Measurements from ENCODE around the gene RPLP1. TPM values are rescaled to one million over a fixed set of nuclear protein-coding genes. Genes with fewer than 3 reads are reported as not detected.

Gene RPLP1
- total RNA-seq, 1 donor from 2014 or later, result 63.8 TPM

DNA sequence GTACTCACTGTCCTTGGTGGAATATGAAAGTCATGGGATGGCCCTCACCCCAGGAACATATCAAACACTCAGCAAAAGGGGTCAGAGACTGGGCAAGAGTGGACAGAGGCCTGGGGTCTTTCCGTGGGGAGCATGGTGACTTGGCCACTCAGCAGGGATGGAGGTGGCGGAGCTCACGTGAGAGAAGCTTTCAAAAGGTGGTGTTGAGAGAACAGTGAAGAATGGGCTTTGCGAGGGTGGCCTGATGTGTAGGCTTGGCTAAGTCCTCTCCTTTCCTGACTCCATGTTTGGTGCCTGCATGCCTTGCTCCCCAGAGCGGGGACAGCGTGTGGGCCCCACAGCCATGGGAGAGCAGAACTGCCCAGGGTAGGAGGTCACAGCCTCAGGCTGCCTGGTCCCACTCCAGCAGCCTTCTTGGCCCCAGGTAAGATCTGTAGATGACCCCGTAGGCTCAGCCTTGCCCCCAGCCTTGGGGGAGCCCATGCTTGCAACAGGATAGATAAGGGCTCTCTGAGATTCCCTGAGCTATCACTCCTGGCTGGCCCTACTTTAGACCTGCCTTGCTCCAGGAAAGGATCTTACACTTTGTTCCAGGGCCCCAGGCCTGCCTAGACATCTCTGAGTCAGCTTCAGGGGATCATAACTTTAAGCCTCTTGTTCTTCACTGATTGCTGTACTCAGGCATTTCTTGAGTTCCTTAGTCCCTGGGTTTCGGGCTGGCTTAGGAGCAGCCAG, 17.0 kb downstream of the RPLP1 start:
- no peak for DNase-seq

- DNase-seq, result no peak
Measured at GRCh38 chr15:69472046-69472445, 19.4 kb downstream of the RPLP1 start.

- no peak for DNase-seq
Measured at GRCh38 chr15:69472562-69472961, 19.9 kb downstream of the RPLP1 start.

- DNase-seq, result peak; percentile 64
Measured at GRCh38 chr15:69474291-69474690, 21.7 kb downstream of the RPLP1 start.

DNA sequence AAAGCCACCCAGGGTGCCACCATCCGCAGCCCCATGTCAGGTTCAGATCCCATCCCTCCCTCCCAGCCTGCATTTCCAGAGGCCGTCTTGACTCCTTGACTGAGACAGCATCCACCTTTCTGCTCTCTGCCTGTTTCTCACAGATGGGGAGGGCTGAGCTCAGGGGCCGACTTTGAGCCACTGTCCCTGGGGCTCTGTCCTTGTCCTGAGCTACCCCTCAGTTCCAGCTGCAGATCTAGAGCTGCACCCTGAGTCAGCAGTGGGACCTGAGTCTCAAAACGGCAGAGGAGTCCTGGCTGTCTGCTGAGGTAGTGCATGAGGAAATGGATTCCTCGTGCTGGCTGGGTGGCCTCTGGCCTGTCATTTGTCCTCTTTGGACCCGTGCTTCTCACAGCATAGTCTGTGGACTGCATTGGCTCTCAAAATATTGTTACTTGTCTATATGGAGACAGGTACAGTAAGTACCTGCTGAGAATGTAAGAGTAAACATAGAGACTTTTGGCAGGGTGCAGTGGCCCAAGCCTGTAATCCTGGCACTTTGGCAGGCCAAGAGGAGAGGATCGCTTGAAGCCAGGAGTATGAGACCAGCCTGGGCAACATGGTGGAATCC, 22.3 kb downstream of the RPLP1 start:
- peak; percentile 35 for DNase-seq

GRCh38 chr15:69475769-69476358, 23.2 kb downstream of the RPLP1 start:
- peak; percentile 81 for DNase-seq

DNA sequence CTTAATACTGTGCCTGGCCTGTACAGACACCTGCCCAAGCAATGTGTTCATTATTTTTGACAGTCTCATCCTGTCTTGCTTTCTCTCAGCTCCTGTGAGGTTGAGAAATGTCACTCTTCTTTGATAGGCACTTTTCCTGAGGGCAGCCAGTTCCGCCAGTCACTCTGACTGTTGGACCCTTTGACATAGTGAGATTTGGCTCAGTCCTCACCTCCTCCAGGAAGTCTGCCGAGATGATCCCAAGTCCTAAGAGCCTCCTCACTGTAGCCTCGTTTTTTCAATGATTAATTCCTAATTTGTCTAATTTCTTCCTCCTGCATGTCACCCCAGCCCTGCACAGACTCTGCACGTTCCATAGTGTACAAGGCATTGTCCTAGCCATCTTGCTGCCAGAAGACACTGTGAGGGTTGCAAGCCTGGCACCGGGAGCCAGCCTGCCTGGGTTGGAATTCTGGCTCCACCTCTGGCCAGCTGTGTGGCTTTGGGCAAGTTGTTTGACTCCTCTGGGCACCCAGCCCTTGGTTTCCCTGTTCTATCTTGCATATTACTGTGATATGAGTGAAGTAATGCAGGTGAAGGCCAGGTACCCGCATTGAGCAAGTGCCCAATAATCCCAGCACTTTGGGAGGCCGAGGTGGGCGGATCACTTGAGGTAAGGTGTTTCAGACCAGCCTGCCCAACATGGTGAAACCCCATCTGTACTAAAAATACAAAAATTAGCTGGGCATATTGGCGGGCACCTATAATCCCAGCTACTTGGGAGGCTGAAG, 24.3 kb downstream of the RPLP1 start:
- no peak for DNase-seq

GRCh38 chr15:69478259-69478781, 25.7 kb downstream of the RPLP1 start:
- peak; percentile 72 for DNase-seq

- DNase-seq, result no peak
Measured at GRCh38 chr15:69479081-69479480, 26.5 kb downstream of the RPLP1 start.

DNA sequence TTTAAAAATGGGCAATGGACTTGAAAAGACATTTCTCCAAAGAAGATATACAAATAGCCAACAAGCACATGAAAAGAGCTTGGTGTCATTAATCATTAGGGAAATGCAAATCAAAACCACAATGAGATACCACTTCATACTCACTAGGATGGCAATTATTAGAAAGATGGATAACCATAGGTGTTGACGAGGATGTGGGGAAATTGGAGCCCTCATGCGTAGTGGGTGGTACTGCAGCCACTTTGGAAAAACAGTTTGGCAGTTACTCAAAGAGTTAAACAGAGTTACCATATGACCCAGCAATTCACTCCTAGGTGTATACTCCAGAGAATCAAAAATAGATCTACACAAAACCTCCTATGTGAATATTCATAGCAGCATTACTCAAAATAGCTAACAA, 27.4 kb downstream of the RPLP1 start:
- no peak for DNase-seq

- DNase-seq, result no peak
Measured at GRCh38 chr15:69480932-69481331, 28.3 kb downstream of the RPLP1 start.

GRCh38 chr15:69482686-69483256, 30.2 kb downstream of the RPLP1 start:
- DNase-seq, result no peak

DNA sequence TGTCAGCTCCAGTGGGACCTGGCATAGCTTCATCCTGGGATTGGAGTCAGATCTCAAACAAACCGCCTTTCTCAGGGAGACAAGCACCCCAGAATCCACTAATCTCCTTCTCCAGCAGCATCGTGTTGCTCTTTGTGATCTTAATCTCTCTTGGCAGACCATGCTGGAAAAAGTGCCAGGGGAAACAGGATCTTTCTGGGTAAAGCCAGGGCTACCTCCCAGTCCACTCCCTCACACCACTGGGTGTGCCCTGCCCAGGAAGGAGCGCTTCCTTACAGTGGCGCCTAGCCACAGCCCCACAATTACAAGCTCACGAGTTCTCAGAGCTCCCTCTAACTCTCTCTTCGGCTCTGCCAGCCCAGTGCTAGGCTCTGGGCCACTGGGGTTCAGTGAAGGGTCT, 32.2 kb downstream of the RPLP1 start:
- DNase-seq, result no peak

DNA sequence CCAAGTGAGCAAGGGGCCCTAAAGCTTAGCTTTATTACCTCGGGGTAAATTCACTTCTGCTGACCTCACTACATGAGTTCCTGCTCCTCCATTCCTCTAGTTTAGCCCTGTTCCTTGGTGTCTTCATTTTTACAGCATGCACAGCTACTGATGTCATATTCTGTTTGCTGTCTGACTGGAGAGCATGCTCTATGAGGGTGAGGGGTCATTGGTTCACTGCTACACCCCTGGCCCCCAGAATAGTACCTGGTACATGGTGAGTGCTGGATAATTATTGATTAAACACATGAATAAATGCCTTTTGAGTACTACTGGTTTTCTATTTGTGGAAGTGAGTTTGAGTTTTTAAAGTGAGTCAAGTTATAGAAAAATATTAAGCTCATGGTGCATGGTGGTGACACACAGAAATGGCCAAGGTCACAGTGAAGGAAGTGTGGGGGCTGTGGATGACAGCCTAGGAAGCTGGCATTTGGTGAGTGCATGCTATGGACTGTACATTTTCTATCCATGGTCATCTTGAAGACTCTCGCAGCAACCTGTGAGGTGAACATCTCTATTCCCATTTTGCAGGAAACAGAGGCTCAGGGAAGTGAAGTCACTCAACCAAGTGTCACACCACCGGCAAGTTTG, 34.0 kb downstream of the RPLP1 start:
- no peak for DNase-seq

- no peak for DNase-seq
Measured at GRCh38 chr15:69489073-69489571, 36.5 kb downstream of the RPLP1 start.

DNA sequence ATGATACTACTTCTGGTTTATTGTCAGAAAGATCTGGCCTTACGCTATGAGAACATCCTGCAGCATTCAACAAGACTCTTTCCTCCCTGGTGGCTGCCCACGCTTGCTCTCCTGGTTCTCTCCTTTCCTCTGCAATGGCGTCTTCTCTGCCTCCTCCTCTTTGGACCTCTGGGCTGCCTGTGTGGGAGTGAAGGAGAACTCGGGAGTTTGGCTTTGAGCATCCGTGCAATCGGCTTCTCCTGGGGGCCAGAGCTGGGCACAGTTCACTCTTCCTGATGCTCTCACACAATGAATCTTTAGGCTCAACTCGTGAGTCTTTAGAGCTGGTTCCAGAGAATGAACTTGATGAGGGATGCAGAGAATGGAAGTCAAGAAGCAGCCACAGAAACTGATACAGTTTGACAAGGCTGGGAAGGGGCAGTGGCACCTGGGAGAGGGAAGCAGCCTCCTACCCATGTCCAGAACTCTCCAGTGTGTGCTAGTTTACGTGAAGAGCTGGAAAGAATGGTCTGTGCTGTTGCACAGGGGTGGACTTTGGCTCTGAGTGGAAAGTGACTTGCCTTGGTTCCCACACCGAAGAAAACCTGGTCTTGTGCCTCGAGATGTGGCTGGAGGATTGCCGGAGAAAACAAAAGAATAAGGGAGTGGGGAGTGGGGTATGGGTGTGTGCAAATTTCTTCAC, 37.9 kb downstream of the RPLP1 start:
- no peak for DNase-seq

- DNase-seq, result no peak
Measured at GRCh38 chr15:69491038-69491505, 38.5 kb downstream of the RPLP1 start.

DNA sequence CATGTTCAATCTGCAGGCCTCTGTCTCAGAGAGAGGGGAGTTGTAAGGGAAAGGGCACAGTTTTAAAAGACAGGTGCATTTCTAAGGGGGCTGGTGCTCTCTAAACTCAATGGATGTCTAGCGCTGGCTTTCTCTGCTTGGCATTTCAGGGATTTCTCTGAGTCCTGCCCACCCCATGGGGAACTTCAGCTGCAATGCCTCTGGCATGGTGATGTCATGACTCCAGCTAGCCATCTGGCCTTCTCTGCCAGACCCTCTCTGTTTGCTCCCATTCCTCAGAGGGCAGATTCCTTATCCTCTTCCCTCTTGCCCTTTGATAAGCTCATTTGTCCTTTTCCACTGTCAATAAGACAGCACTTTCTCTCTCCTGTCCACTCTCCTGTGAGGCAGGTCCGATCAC, 40.8 kb downstream of the RPLP1 start:
- no peak for DNase-seq

GRCh38 chr15:69496001-69496400, 43.4 kb downstream of the RPLP1 start:
- DNase-seq, result no peak

DNA sequence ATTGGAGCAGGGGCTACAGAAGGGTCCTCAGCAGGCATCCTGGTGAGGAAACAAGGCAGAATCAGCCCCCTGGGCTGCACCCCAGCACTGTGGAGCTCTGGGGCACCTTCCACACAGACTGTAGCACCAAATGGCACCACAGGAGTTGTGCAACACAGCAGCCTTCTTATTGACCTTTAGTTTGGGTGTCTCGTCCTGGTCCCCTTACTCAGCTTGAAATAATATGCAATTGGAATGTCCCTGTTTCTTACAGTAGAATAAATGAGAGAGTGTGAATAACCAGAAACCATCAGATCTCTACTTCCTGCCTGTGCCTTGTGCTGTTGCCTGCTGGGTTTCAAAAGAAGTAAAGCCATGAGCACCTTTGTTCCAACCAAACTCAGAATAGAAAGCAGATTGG, 44.5 kb downstream of the RPLP1 start:
- no peak for DNase-seq

DNA sequence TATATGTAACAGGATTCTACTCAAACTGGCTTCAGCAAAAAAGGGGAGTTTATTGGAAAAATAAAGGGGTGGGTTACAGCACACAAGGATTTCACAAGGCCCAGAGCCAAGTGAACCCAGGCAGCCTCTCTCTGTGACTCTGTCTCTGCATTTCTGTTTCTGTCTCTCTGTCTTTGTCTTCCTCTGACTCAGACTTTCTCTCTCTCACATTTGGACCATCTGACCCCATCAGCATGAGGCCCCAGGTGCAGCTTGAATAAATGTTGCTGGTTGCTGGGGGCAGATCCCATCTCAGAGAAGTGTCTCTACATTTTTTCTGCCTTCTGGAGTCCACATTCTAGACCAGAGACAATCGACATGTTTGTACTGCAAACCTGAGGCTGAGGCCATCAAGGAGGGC, 45.0 kb downstream of the RPLP1 start:
- no peak for DNase-seq
